ENCODE data around the gene FBXL7. TPM values are rescaled to one million over a fixed set of nuclear protein-coding genes. Genes with fewer than 3 reads are reported as not detected.

Gene FBXL7
- total and polyA plus RNA-seq, 2 donors (not counting 3 experiments of a cell fraction or from before 2014, with no cell fraction given) = 23.5 to 32.2 TPM

GRCh38 chr5:15980835-15981234 is 480.9 kb downstream of the FBXL7 start:
- FAIRE-seq = no peak
- Histone ChIP-seq H3K79me2 (ENCODE audit: control insufficient read depth, insufficient read depth, low read length) (no peaks in the 10 kb centered on the region), H3K36me3 (ENCODE audit: control insufficient read depth in 2 of 2, extremely low read depth in 1 of 2, insufficient read depth in 2 of 2, low read length in 2 of 2) (no peaks in the 10 kb centered on the region), H3K27ac (ENCODE audit: insufficient read depth, low read depth, low read length) (no peak overlapping the region), H3K4me1 (ENCODE audit: control insufficient read depth, extremely low read depth, insufficient read depth, low read length) (no peaks in the 10 kb centered on the region), H3K27me3 (ENCODE audit: control insufficient read depth in 2 of 2, insufficient read depth in 2 of 2, low read length in 2 of 2) (no peaks in the 10 kb centered on the region), H3K9ac (replicated peaks; ENCODE audit: extremely low read depth, insufficient read depth, low read length) (no peak overlapping the region), H4K20me1 (replicated peaks; ENCODE audit: control insufficient read depth, extremely low read depth, insufficient read depth, low read length) (no peaks in the 10 kb centered on the region), H3K9me1 (replicated peaks; ENCODE audit: control insufficient read depth, extremely low read depth, insufficient read depth, low read length) (no peaks in the 10 kb centered on the region), H3K4me2 (ENCODE audit: insufficient read depth, low read length) (no peak overlapping the region), H3K9me3 (replicated peaks; ENCODE audit: control insufficient read depth, insufficient read depth, low read length) (no peaks in the 10 kb centered on the region), H2AFZ (ENCODE audit: low read depth, low read length) (no peak overlapping the region), H3K4me3 (replicated peaks in 1 of 3; ENCODE audit: insufficient read depth in 1 of 3, low read depth in 1 of 3, low read length in 3 of 3) (no peak overlapping the region)
- TF ChIP-seq JUN (IDR thresholded peaks at IDR 0.05; ENCODE audit: borderline replicate concordance, insufficient read depth, insufficient read length, low read depth) (no peak), CTCF (IDR thresholded peaks at IDR 0.05; ENCODE audit: extremely low read depth in 1 of 2, insufficient read depth in 1 of 2, low read depth in 1 of 2, low read length in 2 of 2) (no peak), FOS (IDR thresholded peaks at IDR 0.05; ENCODE audit: borderline replicate concordance, insufficient read depth, low read length) (no peak), MYC (IDR thresholded peaks at IDR 0.05; ENCODE audit: low read depth, low read length) (no peak), MAX (IDR thresholded peaks at IDR 0.05; ENCODE audit: insufficient read depth, insufficient read length) (no peak), POLR2A (IDR thresholded peaks at IDR 0.05; ENCODE audit: low read depth, low read length) (no peak), GATA2 (IDR thresholded peaks at IDR 0.05; ENCODE audit: insufficient read depth, insufficient read length, low read depth, low read length) (no peak), POLR2AphosphoS5 (IDR thresholded peaks at IDR 0.05; ENCODE audit: insufficient read depth, low read depth, low read length) (no peak), EZH2 (IDR thresholded peaks at IDR 0.05; ENCODE audit: borderline replicate concordance, low read depth, low read length, severe bottlenecking) (no peak)
- dilution Hi-C loops (cut with MboI; ENCODE audit: extremely low pct_ligation_motif_present, low sequenced_read_pairs) (no loop called here), intact Hi-C loops (cut with micrococcal nuclease) (no loop called here)
- BruUV-seq (replicated peaks) = no TSS peak
- DNase-seq (ENCODE audit: low read depth, low spot score) = no peak
- CTCF ChIA-PET = interaction anchor here (1.3 to 1.7 kb wide), 3 partner anchors 12 to 155 kb away, joined by 3 to 5 read pairs (median 3); no protein-coding TSS in a partner anchor
- POLR2A ChIA-PET = no interaction called here

All from endothelial cell of umbilical vein (primary cell).